GM19463 (cell line): ENCODE measurements around the gene MED9.
"Not testable (repeated sequence)": the region's sequence is repeated elsewhere in the genome, so short reads cannot be mapped to it uniquely, and the experiment has no call there.

Experiments used
- ATAC-seq: cut with Tn5 transposase; IDR thresholded peaks from one replicate; pipeline ENCODE4 v1.9.1; 2021; ENCODE audit warnings: mild to moderate bottlenecking, moderate library complexity; ENCODE audit not compliant: unreplicated experiment

The MED9 gene

DNA sequence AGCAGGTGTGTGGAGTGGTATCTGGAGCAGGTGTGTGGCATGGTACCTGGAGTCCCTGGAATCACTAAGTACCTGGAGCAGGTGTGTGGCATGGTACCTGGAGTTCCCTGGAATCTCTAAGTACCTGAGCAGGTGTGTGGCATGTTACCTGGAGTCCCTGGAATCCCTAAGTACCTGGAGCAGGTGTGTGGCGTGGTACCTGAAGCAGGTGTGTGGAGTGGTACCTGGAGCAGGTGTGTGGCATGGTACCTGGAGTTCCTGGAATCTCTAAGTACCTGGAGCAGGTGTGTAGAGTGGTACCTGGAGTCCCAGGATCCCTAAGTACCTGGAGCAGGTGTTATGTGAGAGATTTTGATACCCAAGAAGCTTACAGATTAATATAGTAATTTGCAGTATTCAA is 22.1 kb upstream of the MED9 start:
- ATAC-seq, result not testable (repeated sequence)

DNA sequence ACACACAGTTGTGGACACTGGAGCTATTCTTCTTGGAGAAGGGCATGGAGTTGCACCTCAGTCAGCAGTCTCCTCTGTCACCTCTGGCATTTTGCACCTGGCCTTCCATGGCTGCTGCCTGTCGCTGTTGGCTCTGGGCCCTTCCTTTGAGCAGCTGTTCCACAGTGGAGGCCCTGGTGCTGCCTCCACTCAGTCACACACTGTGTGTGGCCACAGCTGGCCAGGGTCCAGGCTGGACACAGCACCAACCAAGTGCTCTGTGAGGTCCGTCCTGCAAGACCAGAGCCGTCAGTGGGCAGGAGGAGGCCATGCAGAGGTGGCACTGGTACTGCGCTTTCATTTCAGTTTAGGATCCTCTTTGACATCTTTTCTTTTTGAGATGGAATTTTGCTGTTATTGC is 21.6 kb upstream of the MED9 start:
- ATAC-seq, result no peak

DNA sequence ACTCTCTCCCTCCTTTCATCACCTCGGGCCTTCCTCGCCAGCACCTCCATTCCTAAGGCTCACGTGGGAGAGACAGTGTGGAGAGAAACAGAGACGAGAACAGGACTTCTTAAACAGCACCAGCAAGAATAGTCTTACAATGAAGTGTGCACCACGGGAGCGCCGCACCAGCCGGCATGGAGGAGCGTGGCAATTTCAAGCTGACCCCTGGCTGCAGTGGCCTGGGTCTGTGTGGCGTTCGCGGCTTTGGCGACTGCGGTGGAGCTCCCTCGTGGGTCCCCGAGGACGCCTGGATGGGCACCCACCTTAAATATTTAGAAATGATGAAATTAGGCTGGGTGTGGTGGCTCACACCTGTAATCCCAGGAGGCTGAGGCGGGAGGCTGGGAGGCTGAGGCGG is 20.5 kb upstream of the MED9 start:
- no peak for ATAC-seq

DNA sequence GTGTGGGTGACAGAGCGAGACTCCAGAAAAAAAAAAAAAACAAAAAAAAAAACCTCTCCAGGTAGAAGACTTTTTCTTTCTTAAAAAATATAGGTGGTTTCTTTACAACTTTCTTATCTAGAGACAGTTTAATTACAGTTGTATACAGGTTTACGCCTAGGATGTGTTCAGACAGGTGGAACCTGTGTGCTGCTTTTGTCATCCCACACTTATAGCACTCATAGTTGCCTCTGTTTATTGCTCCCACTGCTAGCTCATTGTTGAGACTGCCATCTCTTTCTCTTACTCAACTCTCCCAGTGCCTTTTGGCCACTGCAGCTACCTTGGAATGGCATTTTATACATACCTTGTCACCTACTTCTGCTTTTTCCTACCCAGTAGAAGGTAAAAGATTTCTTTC is 19.1 kb upstream of the MED9 start:
- ATAC-seq, result no peak

DNA sequence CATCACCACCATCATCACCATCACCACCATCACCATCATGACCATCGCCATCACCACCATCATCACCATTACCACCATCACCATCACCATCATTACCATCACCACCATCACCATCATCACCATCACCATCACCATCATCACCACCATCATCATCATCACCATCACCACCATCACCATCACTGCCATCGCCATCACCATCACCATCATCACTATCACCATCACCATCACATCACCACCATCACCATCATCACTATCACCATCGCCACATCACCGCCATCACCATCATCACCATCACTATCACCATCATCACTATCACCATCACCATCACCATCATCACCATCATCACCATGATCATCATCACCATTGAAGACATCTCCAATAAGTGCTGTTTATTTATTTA is 16.8 kb upstream of the MED9 start:
- ATAC-seq, result no peak

DNA sequence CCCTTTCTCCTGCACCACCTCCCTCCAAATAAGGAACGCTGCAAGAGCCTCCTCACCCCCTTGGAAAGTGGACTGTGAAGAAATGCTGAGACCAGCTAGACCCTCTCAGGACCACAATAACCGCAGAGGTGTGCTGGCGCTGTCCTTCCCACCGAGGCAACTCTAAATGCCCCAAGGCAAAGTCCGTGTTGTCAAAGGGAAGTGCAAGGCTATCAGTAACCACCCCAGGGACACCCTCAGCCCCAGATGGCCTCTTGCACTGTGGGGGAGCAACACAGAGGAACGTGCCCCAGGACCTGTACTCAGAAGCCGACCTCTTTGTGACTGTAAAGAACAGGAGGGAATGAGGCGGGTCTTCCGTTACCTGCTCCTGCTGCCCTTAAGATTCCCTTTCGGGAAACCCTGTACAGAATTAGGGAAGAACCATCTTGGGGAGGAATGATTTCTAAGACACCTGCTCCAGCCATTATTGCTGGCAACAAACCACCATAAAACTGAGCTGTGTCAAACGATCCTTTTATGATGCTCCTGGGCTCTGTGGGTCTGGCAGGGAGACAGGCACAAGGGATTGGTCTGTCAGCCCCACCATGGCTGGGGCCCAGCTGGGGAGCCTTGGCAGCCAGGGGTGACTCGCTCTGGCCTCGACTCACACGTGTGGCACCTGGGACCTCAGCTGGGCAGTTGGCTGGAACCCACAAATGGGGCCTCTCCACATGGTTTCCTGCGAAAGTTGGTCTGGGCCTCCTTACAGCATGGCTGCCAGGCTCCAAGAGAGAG is 14.6 kb upstream of the MED9 start:
- ATAC-seq, result no peak

DNA sequence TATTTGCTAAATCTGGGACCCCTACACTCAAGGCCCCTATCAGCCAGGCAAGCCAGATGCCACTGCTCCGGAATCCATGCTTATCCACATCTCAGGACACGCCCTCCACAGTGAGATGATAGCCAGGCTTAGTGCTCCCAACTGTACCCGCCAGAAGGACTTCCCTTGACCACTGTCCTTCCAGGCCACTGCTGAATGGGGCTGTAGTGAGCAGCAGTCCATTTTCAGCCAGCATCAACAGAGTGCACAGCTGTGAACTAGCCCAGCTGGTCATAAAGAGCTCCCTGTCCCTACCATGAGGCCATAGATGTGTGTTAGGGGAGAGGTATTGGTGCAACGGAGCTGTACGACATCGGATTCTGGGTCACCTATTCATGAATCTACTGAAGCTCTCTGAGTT is 13.0 kb upstream of the MED9 start:
- ATAC-seq, result no peak

DNA sequence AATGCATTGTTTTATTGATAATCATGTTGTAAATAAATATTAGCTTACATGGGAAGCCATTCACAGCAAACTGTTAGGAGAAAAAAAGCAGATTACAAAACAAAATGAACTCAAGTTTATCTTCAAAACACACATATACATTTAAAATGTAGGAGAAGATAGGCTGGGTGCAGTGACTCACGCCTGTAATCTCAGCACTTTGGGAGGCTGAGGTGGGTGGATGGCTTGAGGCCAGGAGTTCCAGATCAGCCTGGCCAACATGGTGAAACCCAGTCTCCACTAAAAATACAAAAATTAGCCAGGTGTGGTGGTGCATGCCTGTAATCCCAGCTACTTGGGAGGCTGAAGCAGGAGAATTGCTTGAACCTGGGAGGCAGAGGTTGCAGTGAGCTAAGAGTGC is 10.9 kb upstream of the MED9 start:
- ATAC-seq, result not testable (repeated sequence)

DNA sequence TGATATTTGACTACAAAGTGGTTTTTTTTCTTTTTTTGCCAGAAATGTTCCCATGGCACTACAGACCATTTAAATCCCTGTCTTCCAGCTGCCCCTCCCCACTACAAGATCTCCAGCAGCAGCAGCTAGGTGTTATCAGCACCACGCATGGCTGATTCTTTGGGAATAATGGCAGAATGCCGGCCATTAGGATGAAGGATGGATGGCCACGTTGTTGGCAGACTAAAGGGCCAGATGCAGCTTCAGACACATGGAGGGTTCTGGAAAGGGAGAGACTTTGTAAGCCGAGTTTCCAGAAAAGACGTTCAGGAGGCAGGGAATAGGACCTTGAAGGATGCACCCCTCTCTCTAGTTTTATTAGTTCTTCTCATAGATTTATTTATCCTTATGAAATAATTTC is 10.3 kb upstream of the MED9 start:
- ATAC-seq, result no peak

DNA sequence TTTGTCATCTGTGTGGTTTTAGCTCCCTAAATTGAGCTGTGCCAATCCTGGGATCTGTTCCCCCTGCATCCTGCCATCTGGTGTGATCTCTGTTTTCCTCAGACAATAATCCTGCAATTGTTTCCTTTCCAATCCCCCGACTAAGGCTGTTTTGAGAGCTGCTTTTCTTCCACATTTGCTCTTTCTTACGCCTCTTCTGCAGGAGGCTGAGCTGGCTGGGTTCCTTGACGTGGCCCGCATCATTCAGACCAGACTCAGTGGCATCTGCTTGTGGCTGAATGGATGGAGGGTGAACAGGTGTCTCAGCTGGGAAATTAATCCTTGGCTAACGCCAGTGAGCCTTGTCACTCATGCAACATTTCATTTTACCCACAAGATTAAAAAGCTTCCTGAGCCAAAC is 9.8 kb upstream of the MED9 start:
- no peak for ATAC-seq

DNA sequence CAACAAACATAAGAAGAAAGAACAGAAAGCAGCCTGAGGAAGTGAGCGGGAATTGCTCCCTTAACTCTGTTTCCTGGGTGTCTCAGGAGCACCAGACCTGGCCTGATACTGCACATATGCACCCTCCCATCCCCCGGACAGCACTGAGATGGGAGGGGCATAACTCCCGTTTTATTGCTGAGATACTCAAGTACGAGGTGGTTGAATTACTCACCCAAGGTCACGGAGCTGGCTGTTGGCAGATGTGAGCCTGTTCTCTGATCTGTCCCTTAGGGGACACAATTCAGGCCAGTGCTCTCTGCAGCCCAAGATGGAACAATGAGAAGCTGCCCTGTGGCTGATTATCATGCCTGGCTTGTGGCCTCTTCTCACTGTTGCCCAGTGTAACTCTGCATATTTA is 9.1 kb upstream of the MED9 start:
- ATAC-seq, result no peak

DNA sequence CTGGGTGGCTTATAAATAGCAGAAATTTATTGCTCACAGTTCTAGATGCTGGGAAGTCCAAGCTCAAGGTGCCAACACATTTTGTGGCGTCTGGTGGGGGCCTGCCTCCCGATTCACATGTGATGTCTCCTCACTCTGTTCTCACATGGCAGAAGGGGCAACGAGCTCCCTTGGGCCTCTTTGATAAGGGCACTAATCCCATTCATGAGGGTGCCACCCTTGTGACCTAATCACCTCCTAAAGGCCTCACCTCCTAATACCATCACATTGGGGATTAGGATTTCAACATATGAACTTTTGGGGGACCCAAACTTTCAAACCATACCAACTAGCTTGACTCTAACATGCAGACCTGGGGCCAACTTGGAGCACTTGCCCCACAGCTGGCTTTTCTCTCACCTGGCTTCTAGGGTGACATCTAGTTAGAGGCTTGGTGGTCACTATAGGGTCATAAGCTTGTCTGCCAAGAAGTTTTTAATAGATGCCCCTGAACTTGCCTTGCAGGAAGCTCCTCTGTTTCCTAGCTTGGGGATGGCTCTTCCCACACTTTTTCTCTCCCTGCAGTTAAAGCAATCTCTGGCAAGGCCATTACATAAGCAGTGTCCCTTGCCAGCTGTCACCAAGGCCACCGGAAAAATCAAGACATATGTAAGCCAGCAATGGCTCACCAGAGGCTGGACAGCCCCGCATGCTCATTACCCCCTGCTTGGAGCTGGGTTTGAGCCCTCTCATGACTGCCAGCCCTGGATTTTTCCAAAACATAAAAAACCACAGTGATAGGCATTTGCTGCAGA is 8.4 kb upstream of the MED9 start:
- ATAC-seq, result no peak

DNA sequence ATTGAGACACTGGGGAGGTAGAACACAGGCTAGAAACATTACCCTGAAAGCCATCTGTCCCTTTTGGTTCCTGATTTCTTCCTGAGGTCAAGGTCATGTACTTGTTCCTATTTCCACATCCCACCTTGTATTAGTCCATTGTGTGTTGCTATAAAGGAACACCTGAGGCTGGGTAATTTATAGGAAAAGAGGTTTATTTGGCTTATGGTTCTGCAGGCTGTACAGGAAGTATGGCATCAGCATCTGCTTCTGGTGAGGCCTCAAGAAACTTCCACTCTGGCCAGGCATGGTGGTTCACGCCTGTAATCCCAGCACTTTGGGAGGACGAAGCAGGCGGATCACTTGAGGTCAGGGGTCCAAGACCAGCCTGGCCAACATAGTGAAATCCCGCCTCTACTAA is 7.4 kb upstream of the MED9 start:
- ATAC-seq, result no peak

DNA sequence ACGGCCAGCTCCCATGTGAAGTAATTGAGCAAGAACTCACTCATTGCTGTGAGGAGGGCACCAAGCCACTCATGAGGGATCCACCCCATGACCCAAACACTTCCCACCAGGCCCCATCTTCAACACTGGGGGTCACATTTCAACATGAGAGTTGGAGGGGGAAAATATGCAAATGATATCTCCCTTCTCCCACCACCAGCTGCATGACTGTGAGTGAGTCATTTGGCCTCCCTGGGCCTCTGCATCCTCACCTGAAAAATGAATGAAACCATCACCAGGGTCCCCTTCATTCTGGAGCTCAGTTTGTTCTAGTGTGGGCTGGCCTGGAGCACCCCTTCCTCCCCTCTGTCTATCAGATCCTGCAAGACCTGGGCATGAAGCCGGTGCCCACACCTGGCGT is 6.8 kb upstream of the MED9 start:
- ATAC-seq, result no peak

DNA sequence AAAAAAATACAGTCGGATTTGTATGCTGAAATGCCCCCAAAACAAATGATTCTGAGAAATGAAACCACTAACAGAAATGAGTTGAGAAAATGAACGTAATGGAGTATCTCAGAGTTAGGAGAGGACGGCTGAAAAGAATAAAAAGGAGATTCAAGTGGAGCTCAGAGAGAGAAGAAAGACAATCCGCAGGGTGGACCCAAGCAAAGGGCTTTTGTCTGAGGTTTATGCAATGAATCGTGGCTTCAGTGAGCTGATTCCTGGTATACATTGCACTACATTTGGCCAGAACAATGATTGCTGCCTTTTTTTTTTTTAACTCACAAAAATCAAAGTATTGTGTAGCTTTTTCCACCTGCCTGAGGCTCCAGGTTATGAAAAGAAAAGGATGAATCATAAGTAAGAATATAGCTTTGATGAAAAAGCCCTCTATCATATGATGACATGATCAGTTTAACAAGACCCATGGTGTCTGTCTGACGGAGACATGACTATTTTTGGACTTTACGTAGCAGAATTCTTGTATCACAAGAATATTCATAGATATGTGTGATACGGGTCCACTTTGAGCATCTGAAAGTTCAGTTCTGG is 4.4 kb upstream of the MED9 start:
- no peak for ATAC-seq

DNA sequence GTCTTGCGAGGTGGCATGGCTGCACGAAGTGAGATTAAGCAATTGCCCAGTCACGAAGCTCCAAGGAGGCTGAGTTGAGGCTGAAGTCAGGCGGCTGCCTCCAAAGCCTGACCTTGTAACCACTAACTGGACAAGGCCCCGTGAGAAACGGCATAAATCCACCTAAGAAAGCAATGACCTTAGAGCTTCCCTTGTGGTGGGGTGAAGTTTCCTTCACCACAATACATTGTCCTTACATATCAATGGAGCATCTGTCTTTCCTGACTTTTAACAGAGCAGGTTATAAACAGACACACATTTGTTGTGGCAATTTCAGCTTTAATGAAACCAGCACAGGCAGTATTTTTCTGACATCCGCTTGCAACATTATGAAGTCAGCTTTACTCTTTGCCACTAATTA is 2.5 kb upstream of the MED9 start:
- ATAC-seq, result no peak

DNA sequence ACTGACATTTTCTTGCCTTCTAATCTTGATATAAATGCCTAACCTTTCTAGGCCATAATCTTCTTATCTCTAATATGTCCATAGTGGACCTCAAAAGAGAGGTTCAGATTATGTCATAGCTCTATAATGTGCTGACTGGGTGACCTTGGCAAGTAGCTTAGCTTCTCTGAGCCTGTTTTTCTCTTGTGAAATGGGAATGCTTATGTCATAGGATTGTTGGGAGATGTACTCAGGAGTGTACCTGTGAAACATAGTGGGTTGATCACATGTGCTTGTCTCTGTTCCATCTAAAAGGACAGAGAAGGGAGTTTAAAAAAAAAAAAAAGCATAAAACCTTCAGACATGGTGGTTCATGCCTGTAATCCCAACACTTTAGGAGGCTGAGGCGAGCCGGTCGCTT is 2.4 kb downstream of the MED9 start:
- ATAC-seq, result no peak

DNA sequence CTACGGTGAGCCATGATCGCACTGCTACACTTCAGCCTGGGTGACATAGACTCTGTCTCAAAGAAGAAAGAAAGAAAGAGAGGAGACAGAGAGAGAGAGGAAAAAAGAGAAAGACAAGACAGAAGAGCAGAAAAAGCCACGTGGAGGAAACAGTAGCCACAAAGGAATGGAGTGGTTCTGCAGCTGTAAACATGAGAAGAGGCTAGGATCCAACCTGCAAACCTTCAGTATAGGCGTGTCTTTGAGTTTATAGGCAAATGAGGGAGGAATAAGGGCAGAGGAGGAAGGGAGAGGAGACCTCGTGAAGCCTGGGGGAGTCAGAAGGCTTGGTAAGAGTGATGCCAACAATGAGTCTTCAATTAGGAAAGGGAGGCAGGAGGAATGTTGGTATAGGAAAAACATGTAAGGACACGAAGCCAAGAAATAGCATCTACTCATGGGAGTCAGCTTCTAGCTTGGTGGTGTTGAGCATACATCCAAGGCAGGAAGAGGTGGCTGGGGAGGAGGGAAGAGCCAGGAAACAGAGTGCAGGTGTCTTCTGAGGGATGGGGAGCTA is 3.9 kb downstream of the MED9 start:
- ATAC-seq, result no peak

DNA sequence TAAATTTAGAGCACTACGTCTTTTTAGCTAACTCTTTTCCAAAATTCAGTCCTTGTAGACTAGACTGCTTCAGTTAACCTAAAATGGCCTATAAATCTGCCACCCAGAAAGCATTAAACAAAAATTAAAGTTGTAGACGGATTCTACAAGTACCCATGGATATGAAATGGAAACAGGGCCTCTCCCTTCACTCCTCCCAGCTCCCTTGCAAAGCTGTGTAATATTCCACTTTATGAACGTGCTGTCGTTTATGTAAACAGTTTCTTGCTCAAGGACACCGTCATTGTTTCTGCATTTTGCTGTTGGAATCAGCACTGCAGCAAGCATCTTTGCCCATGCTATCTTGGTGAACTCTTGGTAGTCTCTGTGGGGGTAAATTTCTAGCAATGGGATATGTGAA is 5.1 kb downstream of the MED9 start:
- ATAC-seq, result no peak

DNA sequence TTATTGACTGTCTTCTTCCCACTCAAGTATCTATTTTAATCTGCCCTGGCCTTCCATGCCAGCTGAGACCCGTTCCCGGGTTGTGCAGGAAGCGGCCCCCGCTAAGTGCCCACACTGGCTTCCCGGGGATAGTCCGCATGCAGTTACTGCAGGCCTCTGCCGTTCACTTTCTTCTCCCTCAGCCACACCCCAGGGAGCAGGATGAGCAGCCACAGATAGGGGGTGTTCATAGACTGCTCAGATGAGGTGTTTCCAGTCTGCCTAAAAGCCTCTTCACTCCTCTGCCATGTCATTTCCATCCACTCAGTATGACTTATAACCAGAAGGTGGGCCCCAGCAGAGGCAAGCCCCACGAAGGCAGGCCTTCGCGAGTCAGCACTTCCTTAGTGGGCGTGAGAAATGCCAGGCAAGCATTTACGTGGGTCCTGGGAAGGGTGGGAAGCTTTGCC is 7.7 kb downstream of the MED9 start:
- ATAC-seq, result no peak

DNA sequence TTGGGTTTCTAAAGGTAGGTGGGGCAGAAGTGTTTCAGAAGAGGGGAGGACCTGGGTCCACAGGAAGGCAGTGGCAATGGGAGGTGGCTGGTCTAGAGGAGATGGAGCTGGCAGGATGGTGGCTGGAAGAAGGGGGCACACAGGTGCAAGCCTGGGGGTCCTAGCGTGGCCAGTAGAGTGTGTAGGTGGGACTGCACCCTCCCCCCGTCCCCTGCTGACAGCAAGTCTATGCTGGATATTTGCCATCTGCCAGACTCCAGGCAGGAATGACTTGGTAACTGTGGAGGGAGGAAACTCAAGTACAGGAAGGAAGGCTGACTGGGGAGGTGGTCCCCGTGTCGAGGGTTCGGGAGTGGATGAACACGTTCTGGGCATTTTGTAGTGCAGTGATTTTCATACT is 8.6 kb downstream of the MED9 start:
- ATAC-seq, result no peak

DNA sequence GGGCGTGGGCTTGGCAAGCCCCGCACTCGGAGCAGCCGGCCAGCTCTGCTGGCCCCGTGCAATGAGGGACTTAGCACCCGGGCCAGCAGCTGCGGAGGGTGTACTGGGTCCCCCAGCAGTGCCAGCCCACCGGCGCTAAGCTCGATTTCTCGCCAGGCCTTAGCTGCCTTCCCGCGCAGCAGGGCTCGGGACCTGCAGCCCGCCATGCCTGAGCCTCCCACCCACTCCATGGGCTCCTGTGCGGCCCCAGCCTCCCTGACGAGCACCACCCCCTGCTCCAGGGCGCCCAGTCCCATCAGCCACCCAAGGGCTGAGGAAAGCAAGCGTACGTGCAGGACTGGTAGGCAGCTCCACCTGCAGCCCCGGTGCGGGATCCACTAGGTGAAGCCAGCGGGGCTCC is 9.6 kb downstream of the MED9 start:
- ATAC-seq, result not testable (repeated sequence)
